Ureter (tissue), 1 donor: ENCODE data around the gene TRUB1. TPM values are rescaled to one million over a fixed set of nuclear protein-coding genes. Genes with fewer than 3 reads are reported as not detected.

Source experiments
- total RNA-seq: library from RNA; stranded (reverse); gene quantifications from one replicate; pipeline ENCODE4 v1.2.4, GENCODE V29; 2023
- donor health status: DM: yes; HTN: yes; CAD: no.

Gene TRUB1
- total RNA-seq, 1 donor from 2014 or later = 18.3 TPM

Other genes starting within 250 kb of the TRUB1 start
- gene FHIP2A, start 116.4 kb upstream of the TRUB1 start, total RNA-seq = 38.0 TPM
- 18.4 TPM for gene ATRNL1, start 155.2 kb downstream of the TRUB1 start, total RNA-seq